GM19193 (cell line): Measurements from ENCODE around the gene TUBB6.

ENCODE experiments used
- POLR2A ChIP-seq: IDR thresholded peaks from 4 replicates; pipeline ENCODE4 v1.6.1; 2011; ENCODE audit not compliant: insufficient read depth, insufficient read length; ENCODE audit errors: extremely low read depth

TUBB6 gene

DNA sequence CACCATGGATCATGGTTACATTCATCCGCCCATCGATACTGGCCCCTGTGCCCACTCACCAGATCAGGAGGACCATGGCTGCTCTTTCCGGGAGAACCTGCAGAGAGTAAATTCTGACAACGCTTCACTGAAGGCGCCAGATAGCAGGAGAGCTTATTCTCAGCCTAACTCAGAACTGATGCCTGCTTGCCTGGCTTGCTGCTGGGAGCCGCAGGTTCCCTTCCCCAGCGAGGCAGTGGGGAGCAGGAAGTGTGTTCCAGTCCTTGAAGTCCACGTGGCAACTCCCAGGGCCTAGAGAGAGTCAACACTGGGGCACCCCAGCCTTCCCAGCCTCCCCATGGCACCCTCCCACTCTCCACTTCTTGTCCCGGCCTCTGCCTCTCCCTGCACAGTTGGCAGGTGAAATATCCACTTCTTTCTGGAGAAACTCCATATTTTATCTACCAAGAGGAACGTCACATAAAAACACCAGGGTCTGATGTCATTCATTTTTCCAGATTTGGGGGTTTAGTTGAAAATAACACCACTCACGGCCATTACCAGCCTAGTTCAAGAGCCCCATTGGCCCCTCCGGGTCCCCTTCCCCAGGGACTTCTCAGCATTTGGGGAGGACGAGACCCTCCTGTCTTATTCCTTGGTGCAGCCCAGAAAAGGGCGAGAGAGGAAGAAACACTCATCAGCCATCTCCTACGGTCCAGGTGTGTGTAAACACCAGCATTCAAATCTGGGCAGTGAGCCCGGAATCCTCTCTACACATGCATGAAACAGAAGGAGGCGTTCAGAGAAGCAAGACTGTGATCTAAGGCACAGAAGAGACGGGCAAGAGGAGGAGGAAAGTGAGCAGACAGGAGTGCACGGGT lies 3.5 kb upstream of the TUBB6 start:
- TF ChIP-seq POLR2A = no peak

DNA sequence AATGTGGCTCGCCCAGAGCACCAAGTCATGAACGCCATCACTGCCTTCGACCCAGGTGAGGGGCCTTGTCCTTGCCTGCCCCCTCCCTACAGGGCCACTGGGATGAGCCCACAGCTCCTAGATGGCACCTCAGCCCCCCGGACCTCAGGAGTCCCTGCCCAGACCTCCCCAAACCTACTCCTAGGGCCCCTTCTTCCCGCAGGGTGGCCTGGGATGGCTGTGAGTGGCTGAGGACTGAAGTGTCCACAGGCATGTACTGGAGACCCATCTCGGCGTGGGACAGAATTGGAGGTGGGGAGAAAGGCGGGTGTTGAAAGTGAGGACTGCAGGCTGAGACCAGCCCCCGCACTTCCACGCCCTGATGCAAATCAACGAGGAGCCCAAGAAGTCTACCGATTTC lies 2.8 kb upstream of the TUBB6 start:
- TF ChIP-seq POLR2A = no peak

DNA sequence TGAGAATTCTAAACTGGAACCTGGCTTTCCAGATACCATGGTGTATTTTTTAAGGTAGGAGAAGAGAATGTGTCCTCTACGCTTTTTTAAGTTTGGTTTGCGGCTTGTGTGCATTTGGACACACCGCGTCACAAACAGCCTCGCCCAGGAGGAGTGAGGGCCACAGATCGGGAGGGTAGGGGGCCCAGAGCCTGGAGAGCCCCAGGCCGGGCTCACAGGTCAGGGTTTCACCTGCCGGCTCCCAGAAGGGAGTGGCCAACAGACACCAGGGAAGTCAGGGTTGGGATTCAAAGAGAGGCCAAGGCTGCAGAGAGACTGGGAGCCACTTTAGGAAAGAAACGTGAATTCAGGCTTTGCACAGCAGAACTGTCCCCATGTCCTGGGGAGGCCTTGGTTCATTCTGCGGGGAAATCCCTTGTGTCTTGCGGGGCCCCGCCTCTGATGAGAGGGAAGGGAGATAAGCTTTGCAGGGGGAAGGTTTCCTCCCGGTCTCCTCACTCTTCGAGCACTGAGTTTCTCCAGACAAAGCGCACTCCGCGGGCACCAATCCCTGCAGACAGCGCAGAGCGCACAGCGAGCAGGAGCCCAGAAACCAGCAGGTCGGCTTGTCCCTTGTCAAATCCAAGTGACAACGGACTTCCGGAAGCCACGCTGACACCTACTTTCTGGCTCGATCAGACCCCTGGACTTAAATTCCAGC lies 2.0 kb upstream of the TUBB6 start:
- no peak for TF ChIP-seq POLR2A

DNA sequence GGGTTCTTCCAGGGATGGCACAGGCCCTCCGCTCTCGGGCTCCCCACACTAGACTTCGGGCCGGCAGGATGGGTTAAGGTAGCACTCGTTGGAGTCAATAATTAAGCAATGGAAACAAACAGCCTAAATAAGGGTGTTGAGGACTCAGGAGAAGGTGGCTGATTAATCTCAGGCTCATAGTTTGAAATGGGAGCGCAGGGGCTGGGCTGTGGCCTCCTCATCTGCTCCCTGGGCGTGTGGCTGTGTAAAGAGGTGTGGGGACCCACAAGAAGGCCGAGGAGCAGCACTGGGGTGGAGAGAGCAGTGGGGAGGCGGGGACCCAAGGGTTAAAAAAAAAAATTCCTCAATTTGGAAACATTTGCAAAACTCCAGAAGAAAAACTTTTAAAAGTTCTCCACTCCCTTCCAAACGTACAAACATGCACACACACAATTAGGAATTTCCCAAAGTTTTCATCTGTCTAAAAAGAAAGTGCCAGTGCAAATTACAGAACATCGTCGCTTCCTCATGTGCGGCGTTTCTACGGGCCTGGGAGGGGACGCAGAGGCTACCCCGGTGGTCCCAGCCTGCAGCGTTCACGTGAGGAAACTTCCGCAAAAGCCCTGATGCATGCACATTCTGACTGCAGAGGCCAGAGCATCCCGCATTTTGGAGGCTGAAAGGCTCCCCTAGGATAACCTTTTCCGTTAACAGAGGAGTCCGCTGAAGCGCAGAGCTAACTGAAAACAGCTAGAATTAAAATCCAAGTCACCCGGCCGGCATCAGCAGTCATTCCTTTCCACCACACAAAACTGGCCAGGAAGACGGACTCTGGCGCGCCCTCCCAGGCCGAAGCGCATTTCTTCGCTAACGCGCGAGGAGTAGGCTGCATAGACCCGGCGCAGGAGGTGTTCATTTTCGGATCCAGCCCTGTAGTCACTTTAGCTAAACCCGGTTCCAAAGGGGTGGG lies 1.0 kb upstream of the TUBB6 start:
- TF ChIP-seq POLR2A = no peak

DNA sequence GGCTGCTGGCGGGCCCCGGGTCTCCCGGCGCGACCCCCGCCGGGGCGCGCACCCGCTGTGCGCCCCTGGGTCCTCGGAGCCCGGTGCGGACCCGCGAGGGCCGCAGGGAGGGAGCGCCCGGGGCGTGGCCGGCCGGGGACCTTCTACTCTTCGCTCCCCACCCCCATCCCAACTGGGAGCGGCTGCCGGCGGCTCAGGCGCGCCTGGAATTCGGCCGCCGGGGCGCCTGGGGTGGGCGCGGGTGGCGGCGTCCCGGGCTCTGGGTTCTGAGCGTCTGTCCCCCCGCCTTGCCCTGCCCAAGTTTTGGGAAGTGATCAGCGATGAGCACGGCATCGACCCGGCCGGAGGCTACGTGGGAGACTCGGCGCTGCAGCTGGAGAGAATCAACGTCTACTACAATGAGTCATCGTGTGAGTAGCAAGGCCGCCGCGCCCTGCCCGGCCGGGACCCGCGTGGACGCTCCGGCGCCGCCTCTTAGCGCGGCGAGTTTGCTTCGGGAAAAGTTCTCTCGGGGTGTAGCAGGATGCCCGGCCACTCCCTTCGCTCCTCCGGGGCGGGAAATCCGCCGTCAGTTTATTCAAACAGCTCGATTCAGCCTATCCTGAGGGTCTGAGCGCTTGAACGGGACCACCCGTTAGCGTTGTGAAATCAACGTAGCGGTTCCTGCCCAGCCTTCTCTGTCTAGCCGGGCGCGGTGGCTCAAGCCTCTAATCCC lies 502 bp downstream of the TUBB6 start:
- TF ChIP-seq POLR2A = no peak

DNA sequence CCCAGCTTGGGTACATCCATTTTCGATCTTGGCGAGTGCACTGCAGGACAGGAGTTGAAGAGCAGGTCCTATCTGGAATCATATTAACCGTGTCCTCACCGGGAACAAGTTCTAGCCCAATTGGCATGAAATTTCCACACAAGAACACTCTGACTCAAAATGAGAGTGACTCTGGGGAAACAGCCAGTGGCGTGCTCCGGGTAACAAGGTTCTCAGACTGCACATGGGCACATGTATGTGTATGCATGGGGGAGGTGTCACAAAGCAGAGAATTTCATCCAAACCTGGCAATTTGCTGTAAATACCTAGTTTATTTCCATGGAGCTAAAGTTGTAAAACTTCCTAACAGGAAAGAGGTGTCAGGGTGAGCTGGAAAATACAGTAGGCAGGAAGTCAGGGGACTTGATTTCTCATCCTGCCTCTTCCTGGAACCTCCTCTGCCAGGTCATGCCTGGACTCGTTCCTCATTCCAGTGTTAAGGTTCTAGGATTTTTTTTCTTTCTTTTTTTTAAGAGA lies 1.7 kb downstream of the TUBB6 start:
- TF ChIP-seq POLR2A = no peak

DNA sequence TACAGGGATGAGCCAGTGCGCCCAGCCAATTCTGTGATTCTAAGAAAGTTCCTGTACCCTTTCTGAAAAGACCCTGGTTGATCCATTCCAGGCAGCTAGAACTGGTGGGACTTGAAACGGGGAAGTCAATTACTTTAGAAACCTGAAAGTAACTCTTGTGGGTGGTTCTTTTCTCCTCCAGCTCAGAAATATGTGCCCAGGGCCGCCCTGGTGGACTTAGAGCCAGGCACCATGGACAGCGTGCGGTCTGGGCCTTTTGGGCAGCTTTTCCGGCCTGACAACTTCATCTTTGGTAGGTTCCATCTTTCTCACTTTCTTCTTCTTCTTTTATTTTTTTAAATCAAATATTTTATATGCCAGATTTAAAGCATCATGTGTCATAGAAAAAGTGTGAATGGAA lies 2.7 kb downstream of the TUBB6 start:
- TF ChIP-seq POLR2A = no peak

DNA sequence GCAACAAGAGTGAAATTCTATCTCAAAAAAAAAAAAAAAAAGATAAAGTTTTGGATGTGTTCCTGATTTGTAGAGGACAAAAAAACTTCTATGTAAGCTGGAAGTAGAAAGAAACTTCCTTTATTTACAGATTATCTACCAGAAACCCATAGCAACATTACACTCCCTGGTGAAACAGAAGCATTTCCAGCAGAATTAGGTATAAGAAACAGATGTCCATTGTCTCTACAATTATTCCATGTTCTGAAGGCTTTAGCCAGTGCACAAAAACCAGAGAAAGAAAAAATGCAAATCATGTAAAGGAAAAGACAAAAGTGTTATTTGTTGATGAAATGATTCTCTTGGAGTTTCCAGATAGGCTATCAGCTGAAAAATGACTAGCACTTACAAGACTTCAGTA lies 4.9 kb downstream of the TUBB6 start:
- no peak for TF ChIP-seq POLR2A

DNA sequence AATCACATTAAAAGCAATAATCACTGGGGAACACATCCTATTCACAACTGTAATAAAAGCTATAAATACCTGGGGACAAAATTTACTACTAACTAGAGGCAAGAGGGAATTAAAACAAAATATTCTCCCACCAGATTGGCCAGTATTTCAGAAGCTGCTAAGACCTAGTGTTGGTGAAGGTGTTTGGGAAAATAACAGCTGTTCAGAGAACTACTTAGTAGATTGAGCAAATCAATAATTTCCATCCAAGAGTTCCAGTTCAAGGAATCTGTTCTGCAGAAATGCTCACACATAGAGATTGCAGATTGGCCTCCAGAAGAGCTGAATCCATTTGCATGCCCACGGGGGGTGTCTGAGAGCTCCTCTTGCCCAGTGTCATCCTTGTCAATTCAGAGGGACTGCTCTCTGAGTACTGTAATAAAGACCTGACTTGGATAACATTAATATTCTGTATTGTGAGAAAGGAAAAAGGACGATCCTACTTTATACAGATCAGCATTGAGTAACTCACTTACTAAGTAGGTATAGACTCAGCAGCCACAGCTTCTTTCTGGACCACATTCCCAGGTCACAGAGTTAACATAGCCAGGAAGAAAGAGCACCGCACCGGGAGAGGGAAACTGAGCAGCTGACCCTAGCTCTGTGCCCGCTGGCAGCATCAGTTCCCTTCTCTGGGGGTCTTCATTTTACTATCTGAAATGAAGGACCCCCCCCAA lies 5.6 kb downstream of the TUBB6 start:
- no peak for TF ChIP-seq POLR2A

DNA sequence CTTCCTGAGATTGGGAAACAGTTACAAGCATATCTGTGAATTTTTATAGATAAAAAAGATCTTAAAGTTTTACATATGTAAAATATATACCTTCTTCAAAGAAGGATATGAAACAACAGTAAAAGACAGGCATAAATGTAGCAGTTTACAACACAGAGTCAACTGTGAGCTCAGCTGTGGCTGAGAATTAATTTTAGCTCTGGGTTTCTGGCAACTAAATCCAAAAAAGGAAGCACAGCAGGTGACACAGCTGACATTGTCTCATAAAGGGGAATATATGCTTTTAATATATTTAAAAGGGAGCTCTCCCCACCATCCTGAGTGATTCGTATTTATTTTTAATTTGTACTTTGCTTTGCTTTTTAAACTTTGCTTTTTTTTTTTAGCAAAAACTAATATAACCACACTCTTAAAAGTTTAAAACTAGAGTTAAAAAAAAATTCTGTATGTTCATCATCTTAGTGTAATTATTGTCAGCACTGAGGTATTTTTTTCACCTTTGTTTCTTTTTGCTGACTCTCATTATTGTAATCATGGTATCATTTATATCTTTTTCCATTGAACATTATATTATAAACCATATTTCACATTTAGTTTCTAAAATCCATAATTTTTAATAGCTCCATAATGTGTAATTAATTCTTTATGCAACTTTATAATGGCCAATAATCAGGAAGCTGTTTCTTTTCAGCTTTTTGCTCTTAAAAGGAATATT lies 6.7 kb downstream of the TUBB6 start:
- TF ChIP-seq POLR2A = no peak

DNA sequence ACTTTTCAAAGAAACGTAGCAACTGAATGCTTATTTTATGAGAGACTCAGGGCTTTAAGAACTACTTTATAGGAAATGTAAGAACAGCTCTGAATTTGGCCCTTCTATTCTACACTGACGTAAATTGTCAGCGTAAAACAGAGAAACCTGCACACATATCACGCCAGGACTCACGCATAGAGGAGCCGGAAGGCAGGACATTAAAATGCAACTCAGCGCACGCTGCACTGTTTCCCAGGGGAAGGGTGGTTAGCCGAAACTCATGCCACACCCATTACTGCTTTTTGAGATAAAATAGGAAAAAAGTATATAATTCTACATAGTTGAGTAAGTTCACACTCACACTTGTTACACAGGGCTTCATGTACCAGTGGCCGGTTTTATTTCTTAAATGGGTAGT lies 7.4 kb downstream of the TUBB6 start:
- TF ChIP-seq POLR2A = no peak

DNA sequence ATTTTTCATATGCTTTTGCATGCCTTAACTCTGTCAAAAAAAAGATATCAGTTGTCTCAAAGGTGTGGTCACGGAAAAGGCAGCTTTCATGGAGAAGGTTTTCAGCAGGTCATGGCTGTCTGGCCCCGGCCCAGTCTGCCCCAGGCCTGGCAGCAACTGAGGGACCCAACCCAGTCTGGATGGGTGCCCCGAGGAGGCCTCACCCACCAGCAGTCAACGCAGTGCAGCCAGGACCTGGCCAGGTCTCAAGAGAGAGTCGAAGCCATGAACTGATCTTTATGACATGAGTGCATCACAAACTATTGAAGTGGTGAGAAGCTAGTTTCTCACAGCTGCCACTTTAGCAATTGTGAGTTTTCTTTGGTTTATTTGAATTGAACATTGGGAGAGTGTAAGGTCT lies 7.9 kb downstream of the TUBB6 start:
- no peak for TF ChIP-seq POLR2A
